NCI-H510A treated with DMSO at 0.1 percent for 48 hours (cell line): ENCODE measurements around the gene RYR3.
"Not testable (repeated sequence)": the region's sequence is repeated elsewhere in the genome, so short reads cannot be mapped to it uniquely, and the experiment has no call there.

ENCODE experiments used
- DNase-seq: peaks from one replicate; lab custom pipeline; 2025; lab: John Stamatoyannopoulos, UW

RYR3 gene

GRCh38 chr15:33778852-33779251 is 468.1 kb downstream of the RYR3 start:
- DNase-seq = no peak

- no peak for DNase-seq
Measured at GRCh38 chr15:33780011-33780768, 469.4 kb downstream of the RYR3 start.

GRCh38 chr15:33782966-33783365 is 472.2 kb downstream of the RYR3 start:
- DNase-seq = no peak

GRCh38 chr15:33785366-33785765 is 474.6 kb downstream of the RYR3 start:
- DNase-seq = no peak

GRCh38 chr15:33788906-33789540 is 478.3 kb downstream of the RYR3 start:
- no peak for DNase-seq

GRCh38 chr15:33794453-33794852 is 483.7 kb downstream of the RYR3 start:
- no peak for DNase-seq

GRCh38 chr15:33795070-33795469 is 484.3 kb downstream of the RYR3 start:
- DNase-seq = no peak

- DNase-seq = no peak
Measured at GRCh38 chr15:33797651-33798050, 486.9 kb downstream of the RYR3 start.

GRCh38 chr15:33801954-33802353 is 491.2 kb downstream of the RYR3 start:
- no peak for DNase-seq

GRCh38 chr15:33807665-33808064 is 496.9 kb downstream of the RYR3 start:
- DNase-seq = no peak

- no peak for DNase-seq
Measured at GRCh38 chr15:33808720-33809457, 498.1 kb downstream of the RYR3 start.

GRCh38 chr15:33810073-33810595 is 499.4 kb downstream of the RYR3 start:
- no peak for DNase-seq

- DNase-seq = no peak
Measured at GRCh38 chr15:33810806-33811205, 500.0 kb downstream of the RYR3 start.

- DNase-seq = no peak
Measured at GRCh38 chr15:33813891-33814290, 503.1 kb downstream of the RYR3 start.

GRCh38 chr15:33819499-33819898 is 508.7 kb downstream of the RYR3 start:
- DNase-seq = not testable (repeated sequence)

- no peak for DNase-seq
Measured at GRCh38 chr15:33822479-33822878, 511.7 kb downstream of the RYR3 start.

- DNase-seq = no peak
Measured at GRCh38 chr15:33823119-33823518, 512.4 kb downstream of the RYR3 start.

- DNase-seq = no peak
Measured at GRCh38 chr15:33825453-33825852, 514.7 kb downstream of the RYR3 start.

- DNase-seq = no peak
Measured at GRCh38 chr15:33826201-33826600, 515.4 kb downstream of the RYR3 start.

- no peak for DNase-seq
Measured at GRCh38 chr15:33830351-33830750, 519.6 kb downstream of the RYR3 start.

GRCh38 chr15:33831646-33832045 is 520.9 kb downstream of the RYR3 start:
- DNase-seq = no peak

- no peak for DNase-seq
Measured at GRCh38 chr15:33834892-33835743, 524.4 kb downstream of the RYR3 start.
